Kidney (tissue), 14 donors: Measurements from ENCODE around the gene FANCD2. TPM values are rescaled to one million over a fixed set of nuclear protein-coding genes. Genes with fewer than 3 reads are reported as not detected.

Experiments
- DNase-seq, 5 donors: peaks; one replicate each; pipeline ENCODE4 v3.0.0-alpha.2; 2013 to 2020
- FAIRE-seq: peaks from 2 replicates; lab custom pipeline; 2012; peaks lifted over from hg19 to GRCh38; lab: Jason Lieb, UNC
- H3K27ac ChIP-seq, 2 donors: one replicate each; pipeline ENCODE4 v1.7.0; 2013; ENCODE audit warnings: low read depth in 2 of 2, low read length in 2 of 2, inconsistent platforms in 1 of 2
- H3K27me3 ChIP-seq: one replicate; pipeline ENCODE4 v1.7.1; 2013; ENCODE audit warnings: low read length, inconsistent platforms; ENCODE audit not compliant: control insufficient read depth, insufficient read depth
- H3K36me3 ChIP-seq, 3 donors: one replicate each; pipeline versions ENCODE4 v1.7.0 to v1.7.1; 2013; ENCODE audit warnings: low read length in 3 of 3, control low read depth in 1 of 3, inconsistent platforms in 1 of 3; ENCODE audit not compliant: insufficient read depth in 3 of 3, control insufficient read depth in 2 of 3
- H3K4me1 ChIP-seq, 3 donors: one replicate each; pipeline versions ENCODE4 v1.7.0 to v1.7.1; 2013; ENCODE audit warnings: low read length in 3 of 3, inconsistent platforms in 1 of 3, low read depth in 1 of 3; ENCODE audit not compliant: control insufficient read depth in 2 of 3, insufficient read depth in 2 of 3
- H3K4me3 ChIP-seq, 3 donors: one replicate each; pipeline versions ENCODE4 v1.7.0 to v1.8.1; 2013; ENCODE audit warnings: low read length in 3 of 3, control low read depth in 1 of 3, inconsistent platforms in 1 of 3
- H3K9ac ChIP-seq, 3 donors: one replicate each; pipeline versions ENCODE4 v1.7.0 to v1.7.1; 2013; ENCODE audit warnings: low read length in 3 of 3, control low read depth in 1 of 3, inconsistent platforms in 1 of 3
- H3K9me3 ChIP-seq, 3 donors: one replicate each; pipeline versions ENCODE4 v1.7.0 to v1.7.1; 2013; ENCODE audit warnings: low read length in 3 of 3, control low read depth in 1 of 3, inconsistent platforms in 1 of 3; ENCODE audit not compliant: control insufficient read depth in 2 of 3, insufficient read depth in 1 of 3
- CTCF ChIP-seq: IDR thresholded peaks from 3 replicates; pipeline ENCODE4 v1.5.1; 2012; ENCODE audit warnings: mild to moderate bottlenecking, moderate library complexity, borderline replicate concordance; ENCODE audit not compliant: insufficient read depth; ENCODE audit errors: extremely low read depth
- intact Hi-C: fragments of 100-400 bp; cut with DNase I; formaldehyde crosslinking; loops from one replicate; pipeline ENCODE4 v1.11.1; 2022
- polyA plus RNA-seq: library from polyadenylated mRNA; stranded (reverse); fragments of 350-450 nt; fragmentation: Illumina TruSeq; extraction: RNeasy Lipid Tissue Mini Kit (QIAGEN cat#74804); gene quantifications from one replicate; pipeline ENCODE4 v1.2.3, GENCODE V29; 2014; ENCODE audit warnings: low read depth, low replicate concordance; ENCODE audit not compliant: insufficient read depth
- total RNA-seq: library from RNA; stranded (reverse); fragmentation: NEBNext Ultra II Directional; extraction: Animal tissue kit (Norgen Biotek cat#: 25700); gene quantifications from one replicate; pipeline ENCODE4 v1.2.1, GENCODE V29; 2021
- donor health status: control.
- donor health status: control.
- donor health status: control.
- donor health status: control.
- donor health status: control.
- donor health status: DM: yes; HTN: yes; CAD: no.
- donor health status: Normal renal cell carcinoma (clear cell type).

The FANCD2 gene
- total and polyA plus RNA-seq, 2 donors from 2014 or later = 0.86 to 4.8 TPM

- Histone ChIP-seq H3K4me3 (no peak overlapping the region), H3K4me1 (peaks cover 0 to 1% (median 0%) of the 10 kb centered on the region in 3 donors), H3K36me3 (peaks cover 0 to 15% (median 11%) of the 10 kb centered on the region in 3 donors), H3K27ac (no peak overlapping the region), H3K9me3 (no peaks in the 10 kb centered on the region), H3K27me3 (no peaks in the 10 kb centered on the region), H3K9ac (no peak overlapping the region)
- intact Hi-C loops = no loop called here
- no peak for TF ChIP-seq CTCF
- no peak for FAIRE-seq
- DNase-seq = no peak
Observed at GRCh38 chr3:9980251-9980650, 46.0 kb upstream of the FANCD2 start.

GRCh38 chr3:9986230-9986725 lies 40.0 kb upstream of the FANCD2 start:
- peak overlapping the region; percentile 99 to 100 (median 100) for H3K4me3 ChIP-seq
- H3K27ac ChIP-seq = peak overlapping the region; percentile 19 to 57
- peak overlapping the region; percentile 96 to 97 (median 97) for H3K9ac ChIP-seq
- peaks cover 0 to 2% (median 0%) of the 10 kb centered on the region in 3 donors for H3K36me3 ChIP-seq
- no peaks in the 10 kb centered on the region for H3K27me3 ChIP-seq
- H3K4me1 ChIP-seq = peaks cover 0 to 12% (median 11%) of the 10 kb centered on the region in 3 donors
- no peaks in the 10 kb centered on the region for H3K9me3 ChIP-seq
- peak in 1 of 5 donors; percentile 4 for DNase-seq
- no peak for FAIRE-seq
- intact Hi-C loops = no loop called here
- TF ChIP-seq CTCF = no peak

- no peak for FAIRE-seq
- DNase-seq = no peak
- H3K9me3 ChIP-seq = no peaks in the 10 kb centered on the region
- intact Hi-C loops = no loop called here
- no peak overlapping the region for H3K27ac ChIP-seq
- no peaks in the 10 kb centered on the region for H3K27me3 ChIP-seq
- no peaks in the 10 kb centered on the region for H3K36me3 ChIP-seq
- no peak overlapping the region for H3K9ac ChIP-seq
- no peak for TF ChIP-seq CTCF
- H3K4me3 ChIP-seq = no peak overlapping the region
- no peaks in the 10 kb centered on the region for H3K4me1 ChIP-seq
Observed at GRCh38 chr3:9994086-9994844, 32.0 kb upstream of the FANCD2 start.
